Middle frontal gyrus (tissue), 1 donor: Measurements from ENCODE around the gene NANS.
"Not testable (repeated sequence)": the region's sequence is repeated elsewhere in the genome, so short reads cannot be mapped to it uniquely, and the experiment has no call there.

Experiments
- DNase-seq: peaks from one replicate; pipeline ENCODE4 v3.0.0-alpha.2; 2015; ENCODE audit warnings: low spot score; ENCODE audit errors: extremely low spot score

NANS gene

GRCh38 chr9:98099346-98099745 lies 42.8 kb downstream of the NANS start:
- no peak for DNase-seq

- DNase-seq = no peak
These were observed 43.4 kb downstream of the NANS start for GRCh38 chr9:98099898-98100297.

GRCh38 chr9:98100456-98100855 lies 43.9 kb downstream of the NANS start:
- no peak for DNase-seq

GRCh38 chr9:98101416-98101815 lies 44.9 kb downstream of the NANS start:
- DNase-seq = no peak

GRCh38 chr9:98101868-98102273 lies 45.3 kb downstream of the NANS start:
- DNase-seq = no peak

GRCh38 chr9:98104445-98104881 lies 47.9 kb downstream of the NANS start:
- DNase-seq = no peak

GRCh38 chr9:98105006-98105405 lies 48.5 kb downstream of the NANS start:
- DNase-seq = no peak

GRCh38 chr9:98107926-98108325 lies 51.4 kb downstream of the NANS start:
- DNase-seq = no peak

- DNase-seq = no peak
These were observed 52.0 kb downstream of the NANS start for GRCh38 chr9:98108531-98109031.

GRCh38 chr9:98109052-98109451 lies 52.5 kb downstream of the NANS start:
- no peak for DNase-seq

GRCh38 chr9:98117097-98117496 lies 60.6 kb downstream of the NANS start:
- DNase-seq = not testable (repeated sequence)

- DNase-seq = no peak
These were observed 61.6 kb downstream of the NANS start for GRCh38 chr9:98117984-98118639.

GRCh38 chr9:98118640-98119601 lies 62.4 kb downstream of the NANS start, which contains the start of gene TRIM14:
Gene TRIM14, minus strand, starts transcription at chr9:98119222. Its CDS starts 34 bp downstream, at chr9:98119188.
- no peak for DNase-seq

GRCh38 chr9:98120476-98120875 lies 63.9 kb downstream of the NANS start:
- DNase-seq = no peak

GRCh38 chr9:98121058-98121457 lies 64.5 kb downstream of the NANS start:
- no peak for DNase-seq

GRCh38 chr9:98124091-98124490 lies 67.6 kb downstream of the NANS start:
- DNase-seq = not testable (repeated sequence)

GRCh38 chr9:98124637-98125426 lies 68.3 kb downstream of the NANS start:
- DNase-seq = no peak

GRCh38 chr9:98127226-98127625 lies 70.7 kb downstream of the NANS start:
- DNase-seq = no peak

- DNase-seq = no peak
These were observed 71.8 kb downstream of the NANS start for GRCh38 chr9:98128316-98128715.

- no peak for DNase-seq
These were observed 72.9 kb downstream of the NANS start for GRCh38 chr9:98129451-98129881.

GRCh38 chr9:98130060-98130459 lies 73.5 kb downstream of the NANS start:
- not testable (repeated sequence) for DNase-seq
